GM21381 (cell line): ENCODE measurements around the gene TSSK2.

ENCODE experiments used
- ATAC-seq: cut with Tn5 transposase; IDR thresholded peaks from one replicate; pipeline ENCODE4 v1.9.1; 2021; ENCODE audit warnings: mild to moderate bottlenecking, moderate library complexity; ENCODE audit not compliant: unreplicated experiment

Gene TSSK2

DNA sequence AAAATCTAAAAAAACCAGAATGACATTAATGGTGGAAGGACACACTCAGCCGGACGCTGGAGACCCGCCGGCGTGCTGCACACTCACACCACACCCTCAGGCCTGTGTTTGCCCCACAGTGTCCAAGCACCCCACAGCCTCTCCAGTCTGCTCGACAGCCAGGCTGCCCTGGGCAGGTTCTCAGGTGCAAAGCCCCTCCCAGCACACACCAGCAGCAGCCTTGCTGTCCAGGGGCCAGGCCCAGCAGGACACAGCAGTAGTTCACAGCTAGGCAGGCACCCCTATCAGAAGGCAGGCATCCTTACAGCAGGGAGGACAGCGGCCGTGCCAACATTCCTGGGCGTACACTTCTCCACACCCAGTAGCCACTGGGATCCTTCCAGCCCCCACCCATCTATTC lies 49.1 kb downstream of the TSSK2 start:
- no peak for ATAC-seq

DNA sequence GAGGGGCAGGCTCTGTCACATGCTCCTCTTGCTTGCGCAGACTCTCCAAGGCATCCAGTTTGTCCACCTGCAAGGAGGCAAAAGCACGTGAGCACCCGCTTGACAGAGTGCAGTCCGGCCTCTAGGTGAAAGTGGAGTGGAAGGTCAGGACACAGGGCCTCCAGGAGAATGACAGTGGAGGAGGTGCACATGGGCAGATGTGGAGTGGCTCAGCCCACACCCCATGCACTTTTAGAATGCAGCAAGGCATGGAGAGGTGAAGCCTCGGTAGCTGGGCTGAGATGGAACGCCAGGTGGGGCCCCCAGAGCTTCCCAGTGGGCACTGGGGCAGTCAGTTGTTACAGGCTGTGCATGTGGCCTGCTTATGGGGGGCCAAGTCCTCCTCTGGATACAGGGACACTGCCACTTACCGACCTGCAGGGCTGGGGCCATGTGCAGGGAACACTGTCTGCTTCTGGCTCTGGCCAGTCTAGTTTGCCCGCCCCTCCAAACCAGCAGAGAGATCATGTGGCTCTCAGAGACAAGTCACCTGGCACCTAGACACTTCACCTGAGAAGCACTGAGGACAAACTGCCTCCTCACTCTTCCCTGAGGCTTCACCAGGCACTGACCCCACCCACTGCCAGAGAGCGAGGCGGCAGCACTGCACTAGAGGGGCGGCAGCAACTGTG lies 49.8 kb downstream of the TSSK2 start:
- ATAC-seq = no peak

DNA sequence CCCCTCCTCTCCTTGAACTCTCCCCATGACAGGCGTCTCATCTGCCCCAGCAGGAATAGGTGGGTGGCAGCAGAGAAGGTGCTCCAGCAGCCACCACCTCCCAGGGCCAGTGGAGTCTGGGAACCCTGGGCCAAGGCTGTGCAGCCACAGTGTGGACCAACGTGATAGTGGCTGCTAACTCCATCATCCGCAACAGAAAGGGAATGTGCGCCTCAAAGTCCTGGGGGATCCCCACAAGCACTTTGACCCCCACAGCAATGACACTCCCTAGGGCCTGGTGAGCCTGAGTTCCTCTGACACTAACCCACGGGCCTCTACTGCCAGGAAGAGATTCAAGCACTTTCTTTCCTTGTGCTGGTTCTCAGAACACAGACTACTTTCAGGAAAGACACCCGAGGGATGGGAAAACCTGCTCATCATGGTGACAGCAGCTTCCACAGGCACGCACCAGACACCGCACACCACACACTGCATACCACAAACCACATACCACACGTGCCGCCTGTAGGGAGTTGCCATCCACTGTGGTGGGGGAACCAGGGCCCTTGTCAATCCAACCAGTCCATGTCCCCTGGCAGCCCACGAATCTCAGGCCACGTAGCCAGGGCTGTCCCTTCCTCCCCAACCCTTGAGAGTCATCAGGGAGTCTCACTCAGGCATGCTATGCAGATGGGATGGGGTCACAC lies 50.8 kb downstream of the TSSK2 start:
- no peak for ATAC-seq
